Kidney glomerular epithelial cell (primary cell): Measurements from ENCODE around the gene H2AZ1.
A peak's percentile ranks its signal among the peaks of the same experiment; 100 is the strongest.
"Not testable (repeated sequence)": the region's sequence is repeated elsewhere in the genome, so short reads cannot be mapped to it uniquely, and the experiment has no call there.

Experiments
- DNase-seq: peaks from one replicate; lab custom pipeline; 2025; lab: John Stamatoyannopoulos, UW

The H2AZ1 gene

DNA sequence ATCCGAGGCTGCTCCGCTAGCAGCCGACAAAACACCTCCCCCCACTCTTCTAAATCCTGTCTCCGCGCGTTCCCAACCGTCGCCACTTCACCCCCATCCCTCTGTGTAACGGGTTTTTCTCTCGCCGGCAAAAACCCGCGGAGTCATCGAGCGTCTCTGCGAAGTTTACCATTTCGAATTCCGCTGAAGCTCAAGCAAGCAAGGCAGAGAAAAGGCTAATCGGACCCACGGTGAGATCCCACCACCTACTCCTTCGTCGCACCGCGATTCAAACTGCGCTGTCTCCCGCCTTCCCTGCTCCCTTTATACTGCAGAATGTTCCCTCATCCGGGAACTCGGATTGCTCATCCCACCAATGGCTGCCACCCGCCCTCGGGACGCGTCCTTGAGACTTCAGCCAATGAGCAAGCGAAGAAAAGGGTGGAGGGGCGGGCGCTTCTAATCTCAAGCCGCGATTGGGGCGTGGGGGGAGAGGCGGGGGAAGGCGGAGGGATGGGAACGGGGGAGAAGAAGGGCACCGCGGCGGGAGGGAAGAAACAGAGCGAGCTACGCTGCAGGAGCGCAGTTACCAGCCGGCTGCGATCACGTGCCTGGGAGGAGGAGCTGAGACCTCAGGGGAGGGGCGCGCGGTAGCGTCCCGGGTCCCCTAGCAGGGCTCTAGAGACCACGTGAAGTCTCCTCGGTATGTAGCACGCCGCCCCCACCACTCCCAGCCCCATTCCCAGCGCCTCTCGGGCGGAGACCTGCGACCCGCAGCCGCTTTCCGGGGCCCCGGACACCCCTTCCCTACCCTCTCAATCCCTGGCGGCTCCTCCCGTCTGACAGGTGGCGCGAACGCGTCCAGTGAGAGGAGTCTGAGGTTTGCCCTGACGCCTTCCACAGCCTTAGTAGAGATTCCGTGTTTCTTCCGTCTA is at the start of gene H2AZ1:
H2AZ1 (minus strand) TSS at position 277 of the 914 bp plus-strand sequence; CDS start at position 172, 105 bp downstream.
- peak; percentile 96 for DNase-seq

DNA sequence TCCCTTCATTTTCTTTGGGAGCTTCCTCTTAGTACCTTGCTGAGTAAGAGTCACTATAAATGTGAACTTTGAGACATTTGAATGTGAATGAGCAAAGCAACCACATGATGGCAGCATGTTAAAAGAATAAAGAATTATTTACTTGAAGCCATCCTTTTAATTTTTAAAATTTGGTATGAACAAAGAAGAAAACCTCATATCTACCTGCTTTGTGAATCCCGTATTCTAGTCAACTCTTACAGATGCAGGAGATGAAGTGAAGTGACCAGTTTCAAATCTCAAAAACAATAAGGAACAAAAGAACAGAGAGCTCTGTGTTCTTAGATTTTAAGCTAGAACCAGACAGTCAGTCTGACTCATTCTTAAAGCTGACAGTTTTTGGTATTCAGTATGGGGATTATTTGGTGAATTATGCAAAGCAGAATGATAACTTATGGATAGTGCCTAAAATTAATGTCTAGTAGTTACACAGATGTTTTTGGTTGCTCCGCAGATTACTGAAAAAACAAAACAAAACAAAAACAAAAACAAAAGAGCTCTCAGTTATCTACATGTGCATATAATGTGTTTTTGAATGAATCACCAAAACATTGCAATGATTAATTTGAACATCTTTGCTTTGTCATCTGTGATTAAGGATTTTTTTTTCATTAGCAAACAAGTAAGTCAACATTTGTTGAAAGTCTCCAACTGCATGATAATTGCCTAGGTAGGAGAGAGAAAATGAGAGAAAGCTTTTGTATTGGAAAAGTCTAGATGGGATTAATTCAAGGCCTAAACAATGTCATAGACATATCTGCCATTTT is 48.2 kb upstream of the H2AZ1 start:
- DNase-seq = peak; percentile 49

DNA sequence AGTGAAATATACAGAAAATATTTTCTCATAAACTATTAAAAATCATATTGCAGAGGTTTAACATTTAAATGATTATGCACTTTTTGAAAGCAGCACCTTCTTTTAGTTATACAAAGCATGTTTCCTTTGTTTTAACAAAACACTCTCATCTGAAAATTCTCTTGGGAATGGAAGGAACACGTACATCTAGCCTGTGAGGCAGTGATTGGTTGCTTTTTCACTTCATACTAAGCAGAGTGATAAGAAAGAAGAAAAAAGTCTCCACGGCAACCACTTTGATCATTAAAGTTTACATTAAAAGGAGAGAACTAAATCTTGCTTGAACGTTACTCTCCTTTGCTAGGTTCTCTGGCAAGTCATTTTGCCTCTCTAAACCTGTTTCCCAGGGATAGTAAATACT is 41.7 kb upstream of the H2AZ1 start:
- no peak for DNase-seq

DNA sequence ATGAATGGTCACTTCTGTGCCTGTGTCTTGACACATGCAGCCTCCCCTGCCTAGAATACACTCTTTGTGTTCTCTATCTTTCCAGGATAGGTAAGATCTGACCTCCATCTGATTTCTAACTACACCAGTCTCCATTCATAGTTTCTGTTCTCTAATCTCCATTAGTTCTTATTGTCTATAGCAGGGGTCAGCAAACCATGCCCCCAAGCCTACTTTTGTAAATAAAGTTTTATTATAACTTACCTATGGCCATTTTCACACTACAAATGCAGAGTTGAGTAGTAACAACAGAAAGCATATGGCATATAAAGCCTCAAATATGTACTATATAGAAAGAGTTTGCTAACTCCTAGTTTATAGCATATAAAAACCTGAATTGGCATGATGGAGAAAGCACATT is 37.6 kb upstream of the H2AZ1 start:
- no peak for DNase-seq

- no peak for DNase-seq
These were observed 36.7 kb upstream of the H2AZ1 start for GRCh38 chr4:99986792-99987191.

DNA sequence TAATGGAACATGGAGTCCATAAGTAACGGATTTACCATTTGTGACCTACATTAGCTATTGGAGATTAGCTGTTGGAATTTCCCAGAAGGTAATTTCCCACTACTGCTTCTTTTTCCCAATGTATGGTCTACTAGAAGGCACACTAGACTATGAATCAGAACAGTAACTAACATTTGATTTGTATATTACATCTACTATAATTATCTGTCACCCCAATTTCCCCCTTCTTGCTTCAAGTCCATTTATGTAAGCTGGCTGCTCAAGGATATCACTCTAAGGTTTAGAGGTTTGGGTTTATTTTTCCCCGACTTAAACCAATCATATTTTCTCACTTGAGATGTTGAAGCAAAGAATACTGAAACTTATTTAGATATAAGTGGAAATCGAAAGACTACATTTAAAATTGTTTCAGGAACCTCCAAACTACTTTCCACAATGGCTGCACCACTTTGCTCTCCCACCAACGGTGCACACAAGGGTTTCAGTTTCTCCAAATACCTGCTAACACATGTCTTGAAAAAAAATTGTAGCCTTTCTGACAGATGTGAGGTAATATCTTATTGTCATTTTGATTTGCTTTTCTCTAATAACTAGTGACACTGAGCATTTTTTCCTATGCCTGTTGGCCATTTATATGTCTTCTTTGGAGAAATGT is 33.3 kb upstream of the H2AZ1 start:
- no peak for DNase-seq

DNA sequence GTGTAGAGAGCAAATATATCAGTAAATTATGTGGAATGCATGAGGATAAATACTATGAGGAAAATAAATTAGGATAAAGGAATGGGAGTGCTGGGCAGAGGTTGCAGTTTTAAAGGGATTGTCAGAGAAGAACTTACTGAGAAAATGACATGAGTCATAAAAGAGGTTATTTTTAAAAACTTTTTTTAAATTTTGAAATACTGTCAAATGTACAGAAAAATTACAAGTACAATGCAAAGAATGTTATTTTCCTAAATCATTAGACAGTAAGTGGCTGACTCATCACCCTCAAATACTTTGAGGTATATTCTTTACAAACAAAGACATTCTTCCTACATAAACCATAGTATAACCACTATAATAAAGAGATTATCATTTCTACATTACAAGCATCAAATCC is 29.8 kb upstream of the H2AZ1 start:
- DNase-seq = no peak

DNA sequence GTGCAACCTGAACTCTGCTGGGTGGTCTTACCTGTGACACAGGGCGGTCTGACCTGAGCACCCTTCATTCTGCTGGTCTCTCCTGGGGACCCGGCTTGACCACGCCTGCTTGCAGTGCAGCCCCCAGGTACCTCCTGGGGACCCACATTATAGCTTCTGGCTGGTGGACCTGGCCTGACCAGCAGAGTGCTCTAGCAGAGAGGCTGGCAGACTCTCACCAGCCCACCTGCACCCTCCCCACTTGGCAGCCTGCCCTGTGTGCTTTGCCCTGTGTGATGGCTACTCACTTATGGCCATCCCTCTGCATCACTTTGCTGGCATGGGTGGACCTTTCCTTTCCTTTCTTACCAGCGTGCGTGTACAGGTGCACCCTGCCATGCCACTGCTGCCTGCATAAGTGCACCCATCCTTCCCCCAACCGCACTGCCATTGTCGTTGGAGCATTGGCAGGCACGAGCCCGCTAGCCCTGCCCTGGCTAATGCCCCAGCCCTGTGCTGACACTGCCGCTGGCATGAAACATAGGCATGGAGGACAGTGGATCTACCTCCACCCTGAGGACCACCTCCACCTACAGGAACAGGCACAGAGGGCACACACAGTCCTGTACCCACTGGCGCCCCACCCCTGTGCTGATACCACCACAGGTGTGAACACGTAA is 21.5 kb upstream of the H2AZ1 start:
- no peak for DNase-seq

- peak; percentile 82 for DNase-seq
These were observed 18.3 kb upstream of the H2AZ1 start for GRCh38 chr4:99968330-99968729.

- DNase-seq = no peak
These were observed 16.6 kb upstream of the H2AZ1 start for GRCh38 chr4:99966692-99967091.

DNA sequence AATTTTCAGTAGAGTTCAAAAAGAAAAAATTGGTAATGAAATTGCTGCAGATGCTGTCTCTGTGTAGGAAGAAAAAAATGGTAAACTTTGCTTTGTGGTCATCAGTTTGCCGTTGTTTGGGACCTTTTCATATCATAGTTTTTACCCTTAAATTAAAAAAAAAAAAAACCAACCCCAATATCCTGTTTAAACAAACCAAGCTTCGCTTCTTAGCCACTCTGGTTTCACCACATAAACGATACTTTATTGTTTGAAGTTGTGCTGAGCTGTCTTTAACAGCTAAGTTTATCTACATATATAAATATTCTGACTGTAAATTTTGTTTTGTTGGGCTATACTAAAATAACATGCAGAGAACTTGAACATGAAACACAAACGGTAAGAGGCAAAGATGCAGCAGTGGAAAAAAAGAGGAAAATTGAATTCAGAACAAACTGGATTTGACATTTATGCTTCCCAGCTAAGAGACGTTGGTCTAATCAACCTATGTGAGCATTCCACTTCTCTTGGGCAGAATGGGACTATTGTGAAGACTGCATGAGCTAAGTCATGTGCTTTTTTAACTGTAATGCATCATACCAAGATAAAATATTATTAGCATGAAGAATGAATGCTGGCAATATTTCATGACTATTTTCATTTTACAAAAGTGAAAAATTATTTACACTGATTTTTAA is 15.7 kb upstream of the H2AZ1 start:
- DNase-seq = no peak

DNA sequence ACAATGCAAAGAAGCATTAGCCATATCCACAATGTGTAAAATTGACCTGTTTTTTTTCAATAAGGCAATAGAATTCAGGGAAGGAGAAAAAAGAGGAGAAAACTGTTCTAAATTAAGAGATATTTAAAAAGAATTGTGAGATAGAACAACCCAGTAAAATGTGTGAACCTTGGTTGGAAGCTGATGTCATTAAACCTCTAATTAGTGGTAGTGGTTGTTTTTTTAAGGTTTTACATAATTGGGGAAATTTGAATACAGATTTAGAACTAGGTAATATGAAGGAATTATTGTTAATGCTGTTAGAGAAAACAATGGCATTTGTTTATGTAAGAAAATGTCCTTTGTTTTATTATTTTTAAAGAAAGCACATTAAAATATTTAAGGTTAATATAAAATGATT is 15.1 kb upstream of the H2AZ1 start:
- no peak for DNase-seq

GRCh38 chr4:99961711-99962110 is 11.6 kb upstream of the H2AZ1 start:
- DNase-seq = no peak

DNA sequence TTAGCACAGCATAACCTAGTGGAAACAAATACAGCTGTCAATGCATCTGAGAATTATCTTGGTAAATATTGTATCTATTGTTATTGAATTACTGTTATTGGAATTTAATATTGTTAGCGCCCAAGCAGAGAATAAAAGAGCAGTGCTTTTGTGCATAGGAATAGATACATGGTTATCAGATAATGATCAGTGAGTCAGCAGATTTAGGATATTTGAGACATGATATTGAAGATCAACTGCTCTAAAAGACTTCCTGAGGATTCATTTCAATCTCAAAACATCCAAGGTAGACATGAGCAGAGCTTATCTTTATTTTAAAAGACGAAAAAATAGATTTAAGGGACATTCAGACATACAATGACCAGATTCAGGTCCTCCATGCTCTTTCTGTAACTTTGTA is 10.6 kb upstream of the H2AZ1 start:
- DNase-seq = no peak

DNA sequence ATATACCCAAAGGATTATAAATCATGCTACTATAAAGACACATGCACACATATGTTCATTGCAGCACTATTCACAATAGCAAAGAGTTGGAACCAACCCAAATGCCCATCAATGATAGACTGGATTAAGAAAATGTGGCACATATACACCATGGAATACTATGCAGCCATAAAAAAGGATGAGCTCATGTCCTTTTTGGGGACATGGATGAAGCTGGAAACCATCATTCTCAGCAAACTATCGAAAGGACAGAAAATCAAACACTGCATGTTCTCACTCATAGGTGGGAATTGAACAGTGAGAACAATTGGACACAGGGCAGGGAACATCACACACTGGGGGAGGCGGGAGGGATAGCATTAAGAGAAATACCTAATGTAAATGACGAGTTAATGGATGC is 8.1 kb upstream of the H2AZ1 start:
- not testable (repeated sequence) for DNase-seq

DNA sequence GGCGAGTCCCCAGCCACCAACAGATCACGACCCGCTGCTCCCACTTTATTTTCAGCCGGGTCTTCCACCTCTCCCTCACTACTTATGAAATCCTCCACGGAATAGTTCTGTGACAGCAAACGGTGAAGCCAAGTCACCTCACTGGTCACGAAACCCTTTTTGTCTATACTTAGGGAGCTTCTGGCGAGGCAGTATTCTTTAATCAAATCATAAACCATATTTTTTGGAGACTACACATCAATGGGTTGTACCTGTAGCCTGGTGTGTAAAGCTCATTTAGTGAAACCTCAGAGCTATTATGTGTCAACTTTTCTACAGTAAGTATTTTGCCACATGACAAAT is 809 bp upstream of the H2AZ1 start:
- no peak for DNase-seq

- DNase-seq = peak; percentile 91
These were observed 759 bp downstream of the H2AZ1 start for GRCh38 chr4:99949034-99949998.

DNA sequence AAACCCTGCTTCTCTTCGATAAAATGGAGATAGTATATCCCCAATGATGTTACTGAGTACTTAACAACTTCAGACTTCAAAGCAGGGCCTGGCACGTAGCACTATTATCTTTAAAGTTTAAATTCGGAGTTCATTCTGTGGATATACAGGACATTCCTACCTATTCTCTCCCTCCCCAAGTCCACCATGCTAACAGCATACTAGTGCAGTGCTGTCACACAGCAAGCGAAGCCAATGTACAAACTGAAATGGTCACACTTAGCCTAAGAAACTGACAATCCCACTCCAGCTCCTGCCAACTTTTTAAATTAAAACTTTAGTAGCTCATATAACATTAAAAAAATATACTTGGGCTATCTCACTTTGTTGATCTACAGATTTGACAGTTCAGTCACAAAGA is 2.5 kb downstream of the H2AZ1 start:
- no peak for DNase-seq

- DNase-seq = no peak
These were observed 2.9 kb downstream of the H2AZ1 start for GRCh38 chr4:99947190-99947578.
